HepG2 (cell line): ENCODE results near the gene CTDNEP1. TPM values are rescaled to one million over a fixed set of nuclear protein-coding genes. Genes with fewer than 3 reads are reported as not detected.
A peak's percentile ranks its signal among the peaks of the same experiment; 100 is the strongest.

Experiments
- EHMT2 ChIP-seq: fragments of 200-600 bp; sonication (generic); IDR thresholded peaks from 2 replicates; pipeline ENCODE4 v1.7.0; 2017; ENCODE audit warnings: antibody characterized with exemption, low read depth, low read length, borderline replicate concordance
- HMGXB4 ChIP-seq, 2 experiments: sonication (generic) in 1 of 2; formaldehyde crosslinking in 1 of 2; IDR thresholded peaks; 2 replicates each; pipeline versions ENCODE4 v1.4.0 to v1.6.1; 2018 to 2020; ENCODE audit warnings: missing genetic modification reagents in 2 of 2, borderline replicate concordance in 1 of 2, low read depth in 1 of 2, mild to moderate bottlenecking in 1 of 2, missing biosample characterization in 1 of 2
- NAIF1 ChIP-seq: sonication (generic); formaldehyde crosslinking; IDR thresholded peaks from 2 replicates; pipeline ENCODE4 v1.5.0; 2020; ENCODE audit warnings: mild to moderate bottlenecking, missing genetic modification reagents, borderline replicate concordance
- NPAS2 ChIP-seq: sonication (generic); formaldehyde crosslinking; IDR thresholded peaks from 2 replicates; pipeline ENCODE4 v1.8.0; 2022; ENCODE audit warnings: mild to moderate bottlenecking, missing genetic modification reagents, borderline replicate concordance
- NR3C1 ChIP-seq: sonication (generic); formaldehyde crosslinking; IDR thresholded peaks from 2 replicates; pipeline ENCODE4 v1.4.0; 2020; ENCODE audit warnings: missing genetic modification reagents
- PAWR ChIP-seq: sonication (generic); formaldehyde crosslinking; IDR thresholded peaks from 2 replicates; pipeline ENCODE4 v1.4.0; 2020; ENCODE audit warnings: missing genetic modification reagents, mild to moderate bottlenecking, borderline replicate concordance
- RBFOX2 ChIP-seq: fragments of 200-400 bp; formaldehyde crosslinking; IDR thresholded peaks from 2 replicates; pipeline ENCODE4 v1.6.1; 2017; ENCODE audit warnings: low read depth, mild to moderate bottlenecking, low read length
- RELA ChIP-seq: sonication (generic); formaldehyde crosslinking; IDR thresholded peaks from 2 replicates; pipeline ENCODE4 v1.4.0; 2020; ENCODE audit warnings: missing genetic modification reagents
- RXRA ChIP-seq: sonication (generic); formaldehyde crosslinking; IDR thresholded peaks from 2 replicates; pipeline ENCODE4 v1.5.1; 2020; ENCODE audit warnings: missing genetic modification reagents
- TBX2 ChIP-seq: sonication (generic); formaldehyde crosslinking; IDR thresholded peaks from 2 replicates; pipeline ENCODE4 v1.5.0; 2020; ENCODE audit warnings: missing genetic modification reagents, mild to moderate bottlenecking, borderline replicate concordance
- ZBTB44 ChIP-seq: sonication (generic); formaldehyde crosslinking; IDR thresholded peaks from 2 replicates; pipeline ENCODE4 v1.4.0; 2020; ENCODE audit warnings: missing genetic modification reagents
- ZFP37 ChIP-seq: sonication (generic); formaldehyde crosslinking; IDR thresholded peaks from 2 replicates; pipeline ENCODE4 v1.4.0; 2020; ENCODE audit warnings: missing genetic modification reagents, borderline replicate concordance
- ZNF18 ChIP-seq: sonication (generic); formaldehyde crosslinking; IDR thresholded peaks from 2 replicates; pipeline ENCODE4 v1.8.0; 2022; ENCODE audit warnings: mild to moderate bottlenecking, missing genetic modification reagents; ENCODE audit not compliant: insufficient replicate concordance
- ZNF704 ChIP-seq: sonication (generic); formaldehyde crosslinking; IDR thresholded peaks from 2 replicates; pipeline ENCODE4 v1.8.1; 2023; ENCODE audit warnings: mild to moderate bottlenecking, inconsistent platforms, moderate library complexity, missing genetic modification reagents, borderline replicate concordance
- ZNF788 ChIP-seq: sonication (generic); formaldehyde crosslinking; IDR thresholded peaks from 2 replicates; pipeline ENCODE4 v1.5.0; 2020; ENCODE audit warnings: mild to moderate bottlenecking, missing genetic modification reagents, borderline replicate concordance
- ZNF839 ChIP-seq: sonication (generic); formaldehyde crosslinking; IDR thresholded peaks from 2 replicates; pipeline ENCODE4 v1.4.0; 2020; ENCODE audit warnings: missing genetic modification reagents, mild to moderate bottlenecking, borderline replicate concordance
- polyA plus RNA-seq, 8 experiments: library from polyadenylated mRNA; depleted of rRNA in 3 of 8; stranded (reverse) in 7 of 8; unstranded in 1 of 8; fragments of >200 nt; fragmentation: Illumina TruSeq in 4 of 8; extraction: Trizol in 4 of 8; gene quantifications; 2 replicates each; pipeline versions ENCODE4 v1.2.1 to v1.2.3, GENCODE V29; 2011 to 2016; ENCODE audit warnings: low read depth in 4 of 8, missing spikeins in 1 of 8, mixed read lengths in 1 of 8; ENCODE audit not compliant: insufficient read depth in 1 of 8
- total RNA-seq, 5 experiments: library from RNA; depleted of rRNA; stranded (reverse); fragments of >200 nt; fragmentation: Illumina TruSeq; extraction: Trizol; gene quantifications; 2 replicates each; pipeline ENCODE4 v1.2.3, GENCODE V29; 2016; ENCODE audit warnings: low read depth in 1 of 5
- TF ChIP-seq, protein P1 (sequence below): sonication (generic); formaldehyde crosslinking; IDR thresholded peaks from 2 replicates; pipeline ENCODE4 v1.8.0; 2023; ENCODE audit warnings: mild to moderate bottlenecking, missing genetic modification reagents
- TF ChIP-seq, protein P2 (sequence below): sonication (generic); formaldehyde crosslinking; IDR thresholded peaks from 2 replicates; pipeline ENCODE4 v1.8.0; 2022; ENCODE audit warnings: mild to moderate bottlenecking, missing genetic modification reagents, borderline replicate concordance

The CTDNEP1 gene
- total and polyA plus RNA-seq, 2 of the 13 experiments (the other 11 are each of a cell fraction or from before 2014, with no cell fraction given): 19.8 to 118 TPM

GRCh38 chr17:7214300-7215135 lies 37.0 kb downstream of the CTDNEP1 start (continued):
- TF ChIP-seq HMGXB4 (CRISPR knock-in tag; IDR thresholded peaks at IDR 0.05; ENCODE audit: borderline replicate concordance in 1 of 2, low read depth in 1 of 2) (peak; percentile 8 to 62; a peak in 3 of 4 replicates), TBX2 (CRISPR knock-in tag) (peak; percentile 28; the same call in 1 of the 2 replicates), PAWR (no peak), EHMT2 (no peak), RBFOX2 (no peak), ZNF788 (CRISPR knock-in tag) (peak; percentile 54; the same call in 1 of the 2 replicates), NR3C1 (CRISPR knock-in tag) (no peak), ZNF839 (CRISPR knock-in tag) (no peak), ZNF704 (CRISPR knock-in tag) (0 out of 2 replicates have a peak, but pooled peaks have one; percentile 53), ZFP37 (CRISPR knock-in tag) (no peak), RELA (no peak), NAIF1 (CRISPR knock-in tag) (no peak; the same call in 1 of the 2 replicates), NPAS2 (CRISPR knock-in tag) (no peak), ZNF18 (peak; percentile 22), RXRA (peak; percentile 20; the same call in 1 of the 2 replicates), ZBTB44 (no peak)
- TF ChIP-seq, protein P1, sequence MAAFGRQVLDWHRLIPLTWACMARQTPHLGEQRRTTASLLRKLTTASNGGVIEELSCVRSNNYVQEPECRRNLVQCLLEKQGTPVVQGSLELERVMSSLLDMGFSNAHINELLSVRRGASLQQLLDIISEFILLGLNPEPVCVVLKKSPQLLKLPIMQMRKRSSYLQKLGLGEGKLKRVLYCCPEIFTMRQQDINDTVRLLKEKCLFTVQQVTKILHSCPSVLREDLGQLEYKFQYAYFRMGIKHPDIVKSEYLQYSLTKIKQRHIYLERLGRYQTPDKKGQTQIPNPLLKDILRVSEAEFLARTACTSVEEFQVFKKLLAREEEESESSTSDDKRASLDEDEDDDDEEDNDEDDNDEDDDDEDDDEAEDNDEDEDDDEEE: no peak
- TF ChIP-seq, protein P2, sequence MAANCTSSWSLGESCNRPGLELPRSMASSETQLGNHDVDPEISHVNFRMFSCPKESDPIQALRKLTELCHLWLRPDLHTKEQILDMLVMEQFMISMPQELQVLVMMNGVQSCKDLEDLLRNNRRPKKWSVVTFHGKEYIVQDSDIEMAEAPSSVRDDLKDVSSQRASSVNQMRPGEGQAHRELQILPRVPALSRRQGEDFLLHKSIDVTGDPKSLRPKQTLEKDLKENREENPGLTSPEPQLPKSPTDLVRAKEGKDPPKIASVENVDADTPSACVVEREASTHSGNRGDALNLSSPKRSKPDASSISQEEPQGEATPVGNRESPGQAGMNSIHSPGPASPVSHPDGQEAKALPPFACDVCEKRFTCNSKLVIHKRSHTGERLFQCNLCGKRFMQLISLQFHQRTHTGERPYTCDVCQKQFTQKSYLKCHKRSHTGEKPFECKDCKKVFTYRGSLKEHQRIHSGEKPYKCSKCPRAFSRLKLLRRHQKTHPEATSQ (CRISPR knock-in tag): no peak
